Spleen (tissue), 11 donors: Measurements from ENCODE around the gene CADPS2. TPM values are rescaled to one million over a fixed set of nuclear protein-coding genes. Genes with fewer than 3 reads are reported as not detected.

Experiments used
- DNase-seq: peaks from one replicate; pipeline ENCODE4 v3.0.0-alpha.2; 2020
- H3K27ac ChIP-seq, 8 donors: fragments of 200-600 bp; sonication (generic) in 7 of 8; 1 replicate in 4 of 8; 2 replicates in 4 of 8; pipeline versions ENCODE4 v1.5.0 to v1.8.0; 2016 to 2021; ENCODE audit warnings: inconsistent platforms in 4 of 8, mild to moderate bottlenecking in 4 of 8, moderate library complexity in 1 of 8
- H3K27me3 ChIP-seq, 7 donors: fragments of 200-600 bp; sonication (generic) in 6 of 7; replicated peaks in 1 of 7; 1 replicate in 4 of 7; 2 replicates in 3 of 7; pipeline versions ENCODE4 v1.5.0 to v1.8.0; 2016 to 2021; ENCODE audit warnings: inconsistent platforms in 3 of 7, mild to moderate bottlenecking in 1 of 7
- H3K36me3 ChIP-seq, 6 donors: fragments of 200-600 bp; sonication (generic) in 5 of 6; 1 replicate in 4 of 6; 2 replicates in 2 of 6; pipeline versions ENCODE4 v1.5.0 to v1.8.0; 2016 to 2021; ENCODE audit warnings: inconsistent platforms in 2 of 6
- H3K4me1 ChIP-seq, 6 donors: fragments of 200-600 bp; sonication (generic) in 5 of 6; 1 replicate in 3 of 6; 2 replicates in 3 of 6; pipeline versions ENCODE4 v1.5.0 to v1.8.0; 2016 to 2021; ENCODE audit warnings: inconsistent platforms in 3 of 6
- H3K4me3 ChIP-seq, 8 donors: fragments of 200-600 bp; sonication (generic) in 7 of 8; 1 replicate in 4 of 8; 2 replicates in 4 of 8; pipeline versions ENCODE4 v1.5.0 to v1.8.0; 2016 to 2021; ENCODE audit warnings: inconsistent platforms in 4 of 8, mild to moderate bottlenecking in 4 of 8, moderate library complexity in 2 of 8
- H3K9me3 ChIP-seq, 8 donors: fragments of 200-600 bp; sonication (generic) in 7 of 8; 1 replicate in 4 of 8; 2 replicates in 4 of 8; pipeline versions ENCODE4 v1.5.0 to v1.8.0; 2016 to 2021; ENCODE audit warnings: inconsistent platforms in 4 of 8
- CTCF ChIP-seq, 11 experiments: fragments of 200-600 bp in 7 of 11; fragments of 450-650 bp in 4 of 11; sonication (generic) in 4 of 11; IDR thresholded peaks in 8 of 11; conservative IDR thresholded peaks in 3 of 11; 1 replicate in 7 of 11; 2 replicates in 4 of 11; pipeline versions ENCODE4 v1.4.0 to v1.8.0; 2016 to 2021; ENCODE audit warnings: antibody characterized with exemption in 11 of 11, inconsistent platforms in 4 of 11, mild to moderate bottlenecking in 1 of 11
- POLR2A ChIP-seq, 3 donors: fragments of 450-650 bp; IDR thresholded peaks; one replicate each; pipeline ENCODE4 v1.5.1; 2017; ENCODE audit warnings: antibody characterized with exemption in 3 of 3, mild to moderate bottlenecking in 1 of 3
- POLR2AphosphoS5 ChIP-seq, 3 donors: sonication (generic); formaldehyde crosslinking; IDR thresholded peaks; one replicate each; pipeline ENCODE4 v1.5.1; 2017; ENCODE audit warnings: antibody characterized with exemption in 3 of 3
- WGBS, 5 donors: extraction: QIAGEN DNeasy Blood & Tissue Kit in 3 of 5; methylation state at CpG; one replicate each; pipeline versions ENCODE4 v1.1.5 to v1.1.7; 2013 to 2018; 5-methylcytosine and 5-hydroxymethylcytosine counted together
- intact Hi-C: fragments of 100-400 bp; cut with DNase I; formaldehyde crosslinking; loops from one replicate; pipeline ENCODE4 v1.15.0; 2023; ENCODE audit warnings: low total_unique reads
- polyA plus RNA-seq, 3 donors: library from polyadenylated mRNA; stranded (reverse); fragments of 200-250 nt; gene quantifications; one replicate each; pipeline ENCODE4 v1.2.1, GENCODE V29; 2013
- total RNA-seq, 7 donors: library from RNA; depleted of rRNA in 3 of 7; stranded (reverse); fragments of >200 nt in 3 of 7; fragmentation: NEBNext Ultra II Directional in 4 of 7; extraction: Animal tissue kit (Norgen Biotek cat#: 25700) in 4 of 7; gene quantifications; one replicate each; pipeline versions ENCODE4 v1.1.0 to v1.2.1, GENCODE V29; 2016 to 2021
- donor health status: healthy with polysubstance abuse.
- donor health status: DM: no; HTN: no; CAD: no; lungs with moderate emphysema.
- donor health status: DM: no; HTN: no; CAD: no.
- donor health status: Bipolar disorder and iron deficiency.
- donor health status: healthy.
- donor health status: DM: no; HTN: no; CAD: no.
- donor health status: DM: yes; HTN: yes; CAD: no.

CADPS2 gene
- total and polyA plus RNA-seq, 10 donors, result 2.4 to 19.3 (median 11.7) TPM

DNA sequence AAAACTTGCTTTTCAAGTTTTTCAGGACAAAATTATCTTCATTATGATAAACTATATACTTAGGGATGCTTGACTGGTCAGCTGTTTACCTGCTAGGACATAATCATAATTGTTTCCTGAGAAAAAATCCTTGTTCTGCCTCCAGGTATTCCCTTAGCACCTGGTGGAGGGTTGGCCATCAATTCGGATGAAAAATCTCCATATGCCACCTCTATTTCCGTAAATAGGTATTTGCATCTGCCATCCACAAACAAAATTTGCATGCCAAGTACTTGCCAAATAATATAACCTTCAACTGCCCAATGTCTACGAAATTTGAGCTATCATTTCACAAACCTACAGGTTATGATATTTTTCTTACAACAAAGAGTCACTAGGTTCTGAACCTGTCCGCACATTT lies 313.6 kb downstream of the CADPS2 start:
- Histone ChIP-seq H3K9me3 (no peaks in the 10 kb centered on the region), H3K27ac (no peak overlapping the region), H3K27me3 (no peaks in the 10 kb centered on the region), H3K4me3 (no peak overlapping the region), H3K36me3 (no peaks in the 10 kb centered on the region), H3K4me1 (no peaks in the 10 kb centered on the region)
- DNase-seq, result no peak
- TF ChIP-seq CTCF (IDR thresholded peaks at IDR 0.05 in 8 of 11, conservative IDR thresholded peaks at IDR 0.05 in 3 of 11) (no peak), POLR2A (IDR thresholded peaks at IDR 0.05) (no peak), POLR2AphosphoS5 (IDR thresholded peaks at IDR 0.05) (no peak)
- intact Hi-C loops, result no loop called here
- WGBS, 5 donors, result 75 to 85% (median 82%) methylated on average over 4 of the region's 4 CpGs

DNA sequence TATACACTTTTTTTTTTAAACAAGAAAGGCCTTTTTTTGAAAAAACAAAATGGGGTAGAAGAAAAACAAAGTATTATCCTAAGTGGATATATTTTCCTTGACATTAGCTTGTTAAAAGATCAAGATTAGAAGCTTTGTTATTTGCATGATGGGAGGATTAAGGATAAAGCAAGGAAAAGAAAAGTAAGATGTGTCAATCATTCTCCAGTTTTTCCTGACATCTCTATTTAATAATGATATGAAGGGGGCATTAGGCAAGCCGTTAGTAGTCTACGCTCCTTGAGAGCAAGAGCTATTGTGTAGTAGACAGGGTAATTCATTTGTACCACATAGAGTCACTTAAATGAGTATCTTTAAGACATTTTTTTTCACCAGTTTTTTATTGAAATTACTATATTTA lies 324.9 kb downstream of the CADPS2 start:
- no peaks in the 10 kb centered on the region for H3K27me3 ChIP-seq
- H3K36me3 ChIP-seq, result no peaks in the 10 kb centered on the region
- intact Hi-C loops, result no loop called here
- H3K9me3 ChIP-seq, result no peaks in the 10 kb centered on the region
- 82 to 95% (median 90%) methylated on average over 2 of the region's 2 CpGs for WGBS, 5 donors
- no peak overlapping the region for H3K27ac ChIP-seq
- TF ChIP-seq POLR2A (IDR thresholded peaks at IDR 0.05) (no peak), CTCF (IDR thresholded peaks at IDR 0.05 in 8 of 11, conservative IDR thresholded peaks at IDR 0.05 in 3 of 11) (no peak), POLR2AphosphoS5 (IDR thresholded peaks at IDR 0.05) (no peak)
- no peaks in the 10 kb centered on the region for H3K4me1 ChIP-seq
- no peak for DNase-seq
- no peak overlapping the region for H3K4me3 ChIP-seq

- TF ChIP-seq POLR2AphosphoS5 (IDR thresholded peaks at IDR 0.05), result no peak
- no peak for TF ChIP-seq CTCF (IDR thresholded peaks at IDR 0.05 in 8 of 11, conservative IDR thresholded peaks at IDR 0.05 in 3 of 11)
- TF ChIP-seq POLR2A (IDR thresholded peaks at IDR 0.05), result no peak
- 69 to 75% (median 70%) methylated on average over 7 of the region's 7 CpGs for WGBS, 5 donors
- Histone ChIP-seq H3K9me3 (no peaks in the 10 kb centered on the region), H3K27ac (no peak overlapping the region), H3K4me1 (no peaks in the 10 kb centered on the region), H3K36me3 (no peaks in the 10 kb centered on the region), H3K27me3 (no peaks in the 10 kb centered on the region), H3K4me3 (no peak overlapping the region)
- intact Hi-C loops, result no loop called here
- DNase-seq, result no peak
Measured at GRCh38 chr7:122556873-122557542, 329.3 kb downstream of the CADPS2 start.

DNA sequence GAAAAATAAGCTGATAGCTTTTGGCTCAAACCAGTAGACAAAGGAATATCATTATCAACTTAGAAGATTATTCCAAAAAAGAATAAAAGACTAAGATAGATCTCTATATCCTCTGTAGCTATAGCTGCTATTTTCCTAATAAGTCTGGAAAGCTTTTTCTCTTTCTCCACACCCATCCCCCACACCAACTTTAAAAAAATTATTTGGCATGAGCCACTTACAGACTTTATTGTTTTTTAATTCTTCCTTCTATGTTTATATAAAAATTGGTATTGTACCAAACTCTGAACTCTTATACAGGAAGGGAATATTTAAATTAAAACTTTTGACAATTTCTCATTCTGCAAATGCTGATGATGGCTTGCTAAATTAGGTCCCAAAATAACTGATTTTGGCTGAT lies 330.0 kb downstream of the CADPS2 start:
- Histone ChIP-seq H3K27ac (no peak overlapping the region), H3K4me1 (no peaks in the 10 kb centered on the region), H3K27me3 (no peaks in the 10 kb centered on the region), H3K9me3 (no peaks in the 10 kb centered on the region), H3K4me3 (no peak overlapping the region), H3K36me3 (no peaks in the 10 kb centered on the region)
- intact Hi-C loops, result no loop called here
- no peak for DNase-seq
- TF ChIP-seq POLR2A (IDR thresholded peaks at IDR 0.05) (no peak), POLR2AphosphoS5 (IDR thresholded peaks at IDR 0.05) (no peak), CTCF (IDR thresholded peaks at IDR 0.05 in 8 of 11, conservative IDR thresholded peaks at IDR 0.05 in 3 of 11) (no peak)
